GM12875 (cell line): Measurements from ENCODE around the gene GGT7.
A peak's percentile ranks its signal among the peaks of the same experiment; 100 is the strongest.
"Not testable (repeated sequence)": the region's sequence is repeated elsewhere in the genome, so short reads cannot be mapped to it uniquely, and the experiment has no call there.

Experiments
- H3K4me3 ChIP-seq: one replicate; pipeline ENCODE4 v1.5.1; 2011; ENCODE audit warnings: low read depth, low read length, control low read depth
- TF ChIP-seq, protein P1 (sequence below): IDR thresholded peaks from 2 replicates; pipeline ENCODE4 v1.5.1; 2011; ENCODE audit warnings: low read depth, mild to moderate bottlenecking, control low read depth, inconsistent platforms, low read length, moderate library complexity, borderline replicate concordance; ENCODE audit not compliant: insufficient read depth

Gene GGT7

GRCh38 chr20:34881689-34882088 is 9.0 kb upstream of the GGT7 start:
- no peak overlapping the region for H3K4me3 ChIP-seq
- TF ChIP-seq, protein P1, sequence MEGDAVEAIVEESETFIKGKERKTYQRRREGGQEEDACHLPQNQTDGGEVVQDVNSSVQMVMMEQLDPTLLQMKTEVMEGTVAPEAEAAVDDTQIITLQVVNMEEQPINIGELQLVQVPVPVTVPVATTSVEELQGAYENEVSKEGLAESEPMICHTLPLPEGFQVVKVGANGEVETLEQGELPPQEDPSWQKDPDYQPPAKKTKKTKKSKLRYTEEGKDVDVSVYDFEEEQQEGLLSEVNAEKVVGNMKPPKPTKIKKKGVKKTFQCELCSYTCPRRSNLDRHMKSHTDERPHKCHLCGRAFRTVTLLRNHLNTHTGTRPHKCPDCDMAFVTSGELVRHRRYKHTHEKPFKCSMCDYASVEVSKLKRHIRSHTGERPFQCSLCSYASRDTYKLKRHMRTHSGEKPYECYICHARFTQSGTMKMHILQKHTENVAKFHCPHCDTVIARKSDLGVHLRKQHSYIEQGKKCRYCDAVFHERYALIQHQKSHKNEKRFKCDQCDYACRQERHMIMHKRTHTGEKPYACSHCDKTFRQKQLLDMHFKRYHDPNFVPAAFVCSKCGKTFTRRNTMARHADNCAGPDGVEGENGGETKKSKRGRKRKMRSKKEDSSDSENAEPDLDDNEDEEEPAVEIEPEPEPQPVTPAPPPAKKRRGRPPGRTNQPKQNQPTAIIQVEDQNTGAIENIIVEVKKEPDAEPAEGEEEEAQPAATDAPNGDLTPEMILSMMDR, result no peak

GRCh38 chr20:34880971-34881370 is 8.3 kb upstream of the GGT7 start:
- not testable (repeated sequence) for H3K4me3 ChIP-seq

- TF ChIP-seq, protein P1, result no peak
- no peak overlapping the region for H3K4me3 ChIP-seq
These were observed 7.7 kb upstream of the GGT7 start for GRCh38 chr20:34880215-34880850.

DNA sequence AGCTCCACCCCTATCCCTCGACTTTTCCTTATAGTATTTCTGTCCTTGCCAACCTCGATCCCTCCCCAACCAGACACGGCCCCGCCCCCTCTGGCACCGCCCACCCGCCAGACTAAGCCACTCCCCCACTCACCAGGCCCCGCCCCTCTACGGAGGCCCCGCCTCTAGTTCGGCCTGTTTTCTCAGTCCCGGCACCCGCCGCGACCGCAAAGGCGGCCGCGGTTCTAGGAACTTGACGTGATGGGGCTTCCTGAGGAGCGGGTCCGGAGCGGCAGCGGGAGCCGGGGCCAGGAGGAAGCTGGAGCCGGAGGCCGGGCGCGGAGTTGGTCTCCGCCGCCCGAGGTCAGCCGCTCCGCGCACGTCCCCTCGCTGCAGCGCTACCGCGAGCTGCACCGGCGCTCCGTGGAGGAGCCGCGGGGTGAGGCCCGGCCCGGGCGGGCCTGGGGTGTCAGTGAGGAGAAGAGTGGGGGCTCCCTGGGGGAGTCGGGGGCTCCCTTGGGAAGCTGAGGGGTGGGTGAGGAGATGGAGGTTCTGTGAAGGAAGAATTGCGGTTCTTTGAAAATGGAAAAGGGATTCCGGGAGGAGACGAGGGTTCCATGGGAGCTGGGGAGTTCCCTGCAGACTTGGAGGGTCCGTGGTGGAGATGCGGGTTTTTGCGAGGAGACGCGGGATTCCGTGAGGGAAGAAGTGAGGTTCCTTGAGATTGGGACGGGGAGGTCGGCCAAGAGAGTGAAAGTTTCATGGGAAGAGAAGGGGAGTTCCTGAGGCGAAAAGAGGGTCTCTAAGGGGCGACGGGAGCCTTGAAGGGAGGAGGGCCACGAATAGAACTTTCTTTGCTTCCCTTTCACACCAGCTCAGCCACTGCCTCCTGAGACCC is 4.0 kb upstream of the GGT7 start, which contains the start of gene ACSS2:
Gene ACSS2 (plus strand): TSS at position 207 of the 877 bp plus-strand sequence. CDS start 34 bp downstream, at position 241.
- TF ChIP-seq, protein P1, result no peak
- peak within 1 kb of the TSS; percentile 67 for H3K4me3 ChIP-seq

DNA sequence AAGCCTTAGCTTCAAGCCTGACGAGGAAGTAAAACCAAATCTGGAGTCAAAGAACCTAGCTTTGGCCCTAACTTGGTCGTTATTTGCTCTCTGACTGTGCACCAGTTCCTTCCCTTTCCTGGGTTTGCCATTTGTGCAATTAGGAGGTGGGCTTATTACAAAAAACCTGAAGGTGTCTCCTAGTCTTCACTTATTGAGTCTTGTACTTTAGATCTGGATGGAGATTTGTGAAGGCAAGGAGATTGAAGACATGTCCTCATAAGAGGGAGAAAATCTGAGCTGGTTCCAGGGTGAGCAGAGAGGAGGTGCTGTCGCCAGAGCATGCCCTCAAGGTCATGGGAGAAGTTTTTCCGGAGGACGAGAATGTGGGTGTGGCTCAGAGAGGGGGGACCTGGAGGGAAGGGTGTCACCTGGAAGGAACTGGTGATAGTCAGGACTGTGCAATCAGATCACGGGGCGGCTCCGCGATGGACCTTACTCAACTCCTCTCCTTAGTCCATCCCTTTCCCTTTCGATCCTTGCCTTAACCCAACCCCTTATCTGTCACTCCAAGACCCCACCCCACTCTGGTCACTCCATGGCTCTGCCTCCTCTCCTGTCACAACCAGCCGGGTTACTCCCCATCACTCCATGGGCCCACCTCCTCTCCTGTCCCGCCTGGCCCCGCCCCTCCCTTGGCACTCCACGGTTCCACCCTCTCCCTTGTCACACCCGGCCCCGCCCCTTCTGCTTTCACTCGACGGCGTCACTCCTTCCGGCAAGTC is 3.2 kb upstream of the GGT7 start:
- TF ChIP-seq, protein P1, result no peak
- H3K4me3 ChIP-seq, result peak overlapping the region; percentile 67

DNA sequence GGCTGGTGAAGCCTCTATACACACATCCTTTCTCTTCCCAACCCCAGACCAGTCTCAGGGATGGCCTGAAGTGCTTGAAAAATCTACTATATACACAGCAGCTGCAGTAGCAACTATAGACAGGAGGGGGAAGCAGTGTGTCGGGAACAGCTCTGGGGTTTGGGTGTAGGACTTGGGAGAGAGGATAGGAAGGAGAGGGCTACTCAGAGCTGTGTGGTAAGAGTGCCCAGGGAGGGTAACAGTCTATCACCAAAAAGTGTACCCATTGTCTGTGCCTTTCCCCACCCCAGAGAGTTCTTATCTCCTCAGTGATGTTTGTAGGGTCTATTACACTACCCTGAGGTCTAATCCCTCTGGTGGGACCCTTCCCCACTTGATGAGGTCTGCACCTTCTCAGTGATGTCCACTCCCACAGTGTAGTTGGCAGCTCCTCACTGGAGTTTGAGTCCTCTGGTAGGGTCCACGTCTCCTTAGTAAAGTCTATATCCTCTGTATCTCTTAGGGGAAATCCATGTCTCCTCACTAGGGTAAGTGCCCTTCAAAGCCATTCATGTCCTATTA is 1.5 kb upstream of the GGT7 start:
- H3K4me3 ChIP-seq, result no peak overlapping the region
- TF ChIP-seq, protein P1, result peak; percentile 79

GRCh38 chr20:34873583-34874093 is 982 bp upstream of the GGT7 start:
- H3K4me3 ChIP-seq, result no peak overlapping the region
- TF ChIP-seq, protein P1, result no peak
